ENCODE data around the gene PCAT7.

Gene PCAT7

DNA sequence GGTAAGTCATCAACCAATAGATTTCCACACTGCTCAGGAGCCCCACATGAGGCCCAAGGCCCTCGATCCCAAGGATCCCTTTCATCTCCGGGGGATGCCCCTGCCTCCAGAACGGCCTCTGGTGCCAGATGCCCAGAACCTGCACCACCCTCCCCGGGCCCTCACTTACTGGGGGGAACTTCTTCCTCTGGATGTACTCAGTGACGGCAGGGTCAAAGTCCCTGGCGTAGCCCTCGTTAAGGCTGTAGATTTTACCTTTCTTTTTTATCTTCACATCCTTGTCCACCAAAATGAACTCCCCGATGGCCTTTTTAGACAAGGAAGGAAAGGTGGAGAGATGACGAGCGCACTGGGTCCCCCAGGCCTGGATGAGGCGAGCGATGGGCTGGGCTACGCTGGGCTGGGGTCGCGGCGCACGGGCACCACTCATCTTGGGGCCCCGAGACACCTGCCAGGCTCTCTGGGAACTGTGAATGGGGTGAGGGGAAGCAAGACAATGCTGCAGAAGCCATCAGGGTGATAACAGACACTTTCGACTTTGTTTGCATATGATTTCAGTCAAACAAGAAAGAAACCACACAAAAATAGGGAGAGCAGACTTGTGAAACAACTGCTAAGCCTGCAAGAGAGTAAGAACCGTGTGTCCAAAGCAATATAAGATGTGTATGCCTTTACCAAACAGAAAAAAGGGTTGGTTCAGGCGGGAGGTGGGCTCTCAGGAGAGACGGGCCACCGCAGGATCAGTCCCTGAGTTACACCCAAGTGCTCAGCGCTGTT, 52.0 kb downstream of the PCAT7 start:
- no peak for DNase-seq

DNA sequence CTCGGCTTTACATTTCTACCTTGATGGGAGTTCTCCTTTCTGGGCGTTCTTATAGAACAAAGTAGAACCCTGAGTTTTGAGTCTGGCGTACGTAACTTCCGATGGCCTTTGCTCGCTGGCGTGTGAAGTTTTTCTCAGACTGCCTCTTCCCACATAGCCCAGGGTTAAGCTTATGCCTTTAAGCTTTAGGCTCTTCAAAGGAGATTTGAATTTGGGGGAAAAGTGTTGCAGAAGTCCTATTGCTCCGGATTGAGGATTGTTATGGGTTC, 52.5 kb downstream of the PCAT7 start:
- DNase-seq = no peak

DNA sequence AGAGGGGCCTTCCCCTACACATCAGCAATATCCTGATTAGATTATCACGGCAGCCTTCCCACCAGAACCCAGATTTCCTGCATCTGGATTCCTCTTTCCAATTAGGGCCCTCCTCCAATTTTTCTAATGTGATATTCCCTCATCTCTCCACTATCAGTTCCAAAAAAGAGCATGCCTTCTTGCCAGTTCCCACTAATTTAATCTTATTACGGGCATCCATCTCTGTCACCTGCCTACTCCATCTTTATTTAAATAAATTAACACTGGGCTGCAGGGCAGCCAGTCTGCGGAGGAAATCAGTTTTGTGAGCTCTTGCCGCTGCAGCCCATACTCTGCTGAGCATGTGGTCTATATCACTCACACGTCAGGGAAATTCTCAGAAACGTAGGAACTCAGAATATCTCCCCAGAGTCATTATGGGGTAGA, 55.3 kb downstream of the PCAT7 start:
- no peak for DNase-seq

DNA sequence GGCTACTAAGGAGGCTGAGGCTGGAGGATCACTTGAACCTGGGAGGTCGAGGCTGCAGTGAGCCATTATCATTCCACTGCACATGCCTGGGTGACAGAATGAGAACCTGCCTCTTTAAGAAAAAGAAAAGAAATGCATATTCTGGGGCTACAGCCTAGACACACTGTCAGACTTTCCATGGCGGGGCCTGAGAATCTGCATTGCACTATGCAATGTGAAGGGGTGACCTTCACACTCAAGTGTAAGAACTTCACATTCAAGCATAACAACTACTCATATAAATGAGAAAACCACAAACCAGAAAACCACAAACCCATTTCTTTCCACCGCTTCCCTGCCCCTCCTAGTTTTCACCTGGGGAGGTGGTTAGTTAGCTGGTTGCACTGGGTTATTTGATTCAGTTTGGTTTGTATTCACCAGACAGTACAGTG, 56.8 kb downstream of the PCAT7 start:
- DNase-seq = no peak

DNA sequence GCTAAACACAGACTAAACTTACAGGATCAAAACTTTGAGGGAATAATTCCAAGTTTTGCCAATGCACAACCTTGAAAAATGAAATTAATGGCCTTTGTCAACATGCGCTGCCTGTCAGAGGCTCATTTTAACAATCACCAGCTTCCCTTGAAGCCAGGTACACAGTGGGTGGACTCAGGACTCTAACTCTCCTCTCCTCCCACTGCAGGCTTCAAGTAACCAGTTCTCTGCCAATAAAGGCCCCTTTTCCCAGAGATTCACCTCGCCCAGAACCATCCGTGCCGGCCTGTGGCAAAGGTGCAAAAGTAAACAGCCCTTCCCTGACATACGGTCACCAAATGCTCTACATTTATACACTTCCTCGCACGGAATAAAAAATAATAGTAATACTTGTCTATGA, 57.2 kb downstream of the PCAT7 start:
- DNase-seq = no peak

DNA sequence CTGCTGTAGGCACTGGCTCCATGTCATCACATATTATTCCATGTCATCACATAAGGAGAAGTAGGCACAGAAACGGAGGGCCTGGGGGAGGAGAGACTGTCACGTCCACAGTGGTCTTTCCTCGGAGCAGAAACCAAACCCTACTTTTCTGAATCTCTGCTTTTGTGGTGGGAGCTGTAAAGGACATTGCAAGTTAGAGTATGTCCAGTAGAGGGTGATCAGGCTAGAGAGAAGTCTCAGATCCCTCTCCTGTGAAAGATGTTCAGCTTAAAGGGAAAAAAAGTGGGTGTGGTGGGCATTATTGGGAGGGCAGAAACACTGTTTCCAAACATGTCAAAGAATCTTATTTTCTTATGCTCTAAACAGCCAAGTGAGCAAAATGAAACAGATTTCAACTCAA, 58.1 kb downstream of the PCAT7 start:
- DNase-seq = no peak

DNA sequence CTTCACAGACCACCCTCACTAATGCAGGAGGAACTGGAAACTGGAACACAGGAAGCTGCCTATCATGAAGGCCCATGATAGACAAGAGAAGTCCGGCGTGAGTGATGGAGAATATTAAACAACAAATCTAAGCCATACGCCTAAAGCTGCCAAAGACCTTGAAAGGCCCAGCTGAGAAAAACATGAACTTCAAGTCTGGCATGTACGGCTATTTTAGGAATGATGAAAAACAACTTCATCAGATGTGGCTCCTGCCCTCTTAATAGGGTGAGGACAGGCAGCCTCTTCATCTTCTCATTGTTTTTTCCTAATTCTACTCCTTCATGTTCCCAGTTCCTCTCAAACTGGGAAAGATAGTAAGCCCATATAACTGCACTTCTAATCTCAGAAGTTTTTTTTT, 64.1 kb downstream of the PCAT7 start:
- DNase-seq = no peak
